OCI-LY3 (cell line): Measurements from ENCODE around the gene NTN5.

Experiments used
- EZH2phosphoT487 ChIP-seq: fragments of 200-600 bp; shearing (Covaris generic); IDR thresholded peaks from 2 replicates; pipeline ENCODE4 v1.6.1; 2018; ENCODE audit warnings: antibody characterized with exemption, mixed run types, low read depth
- TF ChIP-seq, protein P1 (sequence below): fragments of 200-600, 300-600 bp; sonication (generic); IDR thresholded peaks from 2 replicates; pipeline ENCODE4 v1.5.1; 2014; ENCODE audit warnings: antibody characterized with exemption, low read length, low read depth

DNA sequence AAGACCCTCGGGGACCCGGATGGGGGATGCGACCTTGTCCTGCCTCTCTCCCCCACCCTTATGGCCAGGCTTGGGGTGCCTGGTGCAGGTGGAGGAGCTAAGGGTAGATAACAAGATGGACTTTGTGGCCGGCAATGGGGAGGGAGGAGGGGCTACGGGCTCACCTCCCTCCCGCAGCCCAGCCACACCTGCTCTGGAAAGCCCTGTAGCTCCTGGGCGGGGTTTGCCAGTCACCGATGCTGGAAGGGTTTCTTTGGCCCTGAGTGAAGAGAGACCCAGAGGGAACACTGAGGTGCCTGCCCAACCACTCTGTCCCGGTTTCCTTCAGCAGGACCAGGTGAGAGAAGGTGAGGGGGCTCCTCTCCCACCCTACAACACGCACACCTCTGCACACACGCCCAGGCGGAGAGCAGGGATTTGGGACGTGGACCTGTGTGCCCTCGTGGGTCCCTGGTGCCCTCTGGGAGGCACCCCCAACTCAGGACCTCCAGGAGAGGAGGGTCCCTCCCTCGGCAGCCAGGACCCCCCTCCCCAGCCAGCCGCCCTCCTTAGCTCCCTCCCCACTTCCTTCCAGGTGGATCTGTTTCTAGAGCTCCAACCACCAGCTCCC, 23.0 kb upstream of the NTN5 start, which contains the start of gene FUT2:
- TF ChIP-seq, protein P1, sequence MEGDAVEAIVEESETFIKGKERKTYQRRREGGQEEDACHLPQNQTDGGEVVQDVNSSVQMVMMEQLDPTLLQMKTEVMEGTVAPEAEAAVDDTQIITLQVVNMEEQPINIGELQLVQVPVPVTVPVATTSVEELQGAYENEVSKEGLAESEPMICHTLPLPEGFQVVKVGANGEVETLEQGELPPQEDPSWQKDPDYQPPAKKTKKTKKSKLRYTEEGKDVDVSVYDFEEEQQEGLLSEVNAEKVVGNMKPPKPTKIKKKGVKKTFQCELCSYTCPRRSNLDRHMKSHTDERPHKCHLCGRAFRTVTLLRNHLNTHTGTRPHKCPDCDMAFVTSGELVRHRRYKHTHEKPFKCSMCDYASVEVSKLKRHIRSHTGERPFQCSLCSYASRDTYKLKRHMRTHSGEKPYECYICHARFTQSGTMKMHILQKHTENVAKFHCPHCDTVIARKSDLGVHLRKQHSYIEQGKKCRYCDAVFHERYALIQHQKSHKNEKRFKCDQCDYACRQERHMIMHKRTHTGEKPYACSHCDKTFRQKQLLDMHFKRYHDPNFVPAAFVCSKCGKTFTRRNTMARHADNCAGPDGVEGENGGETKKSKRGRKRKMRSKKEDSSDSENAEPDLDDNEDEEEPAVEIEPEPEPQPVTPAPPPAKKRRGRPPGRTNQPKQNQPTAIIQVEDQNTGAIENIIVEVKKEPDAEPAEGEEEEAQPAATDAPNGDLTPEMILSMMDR = no peak
- TF ChIP-seq EZH2phosphoT487 = no peak
